ENCODE measurements around the gene TRPC1.
"Not testable (repeated sequence)": the region's sequence is repeated elsewhere in the genome, so short reads cannot be mapped to it uniquely, and the experiment has no call there.

TRPC1 gene

GRCh38 chr3:142752605-142753004 is 28.8 kb downstream of the TRPC1 start:
- DNase-seq (ENCODE audit: low read depth, low spot score) = not testable (repeated sequence)

GRCh38 chr3:142754494-142754893 is 30.7 kb downstream of the TRPC1 start:
- no peak for DNase-seq (ENCODE audit: low read depth, low spot score)

GRCh38 chr3:142768338-142768737 is 44.5 kb downstream of the TRPC1 start:
- no peak for DNase-seq (ENCODE audit: low read depth, low spot score)

- no peak for DNase-seq (ENCODE audit: low read depth, low spot score)
These were observed 54.1 kb downstream of the TRPC1 start for GRCh38 chr3:142777927-142778326.

GRCh38 chr3:142778541-142778940 is 54.7 kb downstream of the TRPC1 start:
- DNase-seq (ENCODE audit: low read depth, low spot score) = no peak

- no peak for DNase-seq (ENCODE audit: low read depth, low spot score)
These were observed 55.8 kb downstream of the TRPC1 start for GRCh38 chr3:142779591-142779990.

- no peak for DNase-seq (ENCODE audit: low read depth, low spot score)
These were observed 58.8 kb downstream of the TRPC1 start for GRCh38 chr3:142782616-142783015.

- DNase-seq (ENCODE audit: low read depth, low spot score) = no peak
These were observed 60.4 kb downstream of the TRPC1 start for GRCh38 chr3:142784228-142784627.

GRCh38 chr3:142785996-142786395 is 62.2 kb downstream of the TRPC1 start:
- no peak for DNase-seq (ENCODE audit: low read depth, low spot score)

GRCh38 chr3:142787719-142788118 is 63.9 kb downstream of the TRPC1 start:
- DNase-seq (ENCODE audit: low read depth, low spot score) = no peak

GRCh38 chr3:142794508-142794907 is 70.7 kb downstream of the TRPC1 start:
- no peak for DNase-seq (ENCODE audit: low read depth, low spot score)

- no peak for DNase-seq (ENCODE audit: low read depth, low spot score)
These were observed 71.5 kb downstream of the TRPC1 start for GRCh38 chr3:142795332-142795731.

- no peak for DNase-seq (ENCODE audit: low read depth, low spot score)
These were observed 73.0 kb downstream of the TRPC1 start for GRCh38 chr3:142796823-142797222.

GRCh38 chr3:142801746-142802145 is 77.9 kb downstream of the TRPC1 start:
- no peak for DNase-seq (ENCODE audit: low read depth, low spot score)

GRCh38 chr3:142802891-142803290 is 79.1 kb downstream of the TRPC1 start:
- DNase-seq (ENCODE audit: low read depth, low spot score) = no peak

GRCh38 chr3:142808103-142808917 is 84.5 kb downstream of the TRPC1 start:
- DNase-seq (ENCODE audit: low read depth, low spot score) = no peak

- no peak for DNase-seq (ENCODE audit: low read depth, low spot score)
These were observed 85.4 kb downstream of the TRPC1 start for GRCh38 chr3:142809259-142809658.

- DNase-seq (ENCODE audit: low read depth, low spot score) = no peak
These were observed 92.0 kb downstream of the TRPC1 start for GRCh38 chr3:142815803-142816202.

GRCh38 chr3:142817356-142817755 is 93.5 kb downstream of the TRPC1 start:
- no peak for DNase-seq (ENCODE audit: low read depth, low spot score)

- no peak for DNase-seq (ENCODE audit: low read depth, low spot score)
These were observed 94.1 kb downstream of the TRPC1 start for GRCh38 chr3:142817897-142818296.

GRCh38 chr3:142818651-142819050 is 94.8 kb downstream of the TRPC1 start:
- DNase-seq (ENCODE audit: low read depth, low spot score) = no peak

- DNase-seq (ENCODE audit: low read depth, low spot score) = no peak
These were observed 95.3 kb downstream of the TRPC1 start for GRCh38 chr3:142819179-142819578.

GRCh38 chr3:142828703-142829305 is 105.0 kb downstream of the TRPC1 start:
- peak; percentile 84 for DNase-seq (ENCODE audit: low read depth, low spot score)
